H1 (cell line): ENCODE data around the gene NID2. TPM values are rescaled to one million over a fixed set of nuclear protein-coding genes. Genes with fewer than 3 reads are reported as not detected.

Source experiments
- CTCF ChIA-PET: fragments of 300-600 bp; sonication (Branson Sonifier 250); formaldehyde crosslinking; loops from one replicate; lab custom pipeline; 2021; ENCODE audit not compliant: partially characterized antibody; lab: Charles Lee
- POLR2A ChIA-PET: fragments of 300-600 bp; sonication (Branson Sonifier 250); formaldehyde crosslinking; loops from one replicate; lab custom pipeline; 2021; ENCODE audit warnings: inconsistent platforms; ENCODE audit not compliant: partially characterized antibody; lab: Charles Lee
- DNase-seq, 2 experiments: peaks; one replicate each; pipeline versions ENCODE4 v3.0.0 to v3.0.0-alpha.2; 2010 to 2022; ENCODE audit warnings: low spot score in 2 of 2, low read depth in 1 of 2, mixed read lengths in 1 of 2
- FAIRE-seq: peaks from 2 replicates; lab custom pipeline; 2011; peaks lifted over from hg19 to GRCh38; lab: Jason Lieb, UNC
- H2AFZ ChIP-seq: 2 replicates; pipeline ENCODE4 v1.8.1; 2012; ENCODE audit warnings: low read length, inconsistent platforms
- H2AK5ac ChIP-seq: 2 replicates; pipeline ENCODE4 v1.6.1; 2013; ENCODE audit warnings: low read depth, low read length
- H2BK120ac ChIP-seq: replicated peaks from 2 replicates; pipeline ENCODE3; 2013; ENCODE audit warnings: low read depth, low read length, inconsistent platforms
- H2BK12ac ChIP-seq: 2 replicates; pipeline ENCODE4 v1.6.1; 2013; ENCODE audit warnings: low read depth, low read length
- H2BK15ac ChIP-seq: 2 replicates; pipeline ENCODE4 v1.6.1; 2013; ENCODE audit warnings: low read length
- H2BK20ac ChIP-seq: 2 replicates; pipeline ENCODE4 v1.6.1; 2013; ENCODE audit warnings: low read length
- H2BK5ac ChIP-seq: 2 replicates; pipeline ENCODE4 v1.6.1; 2013; ENCODE audit warnings: low read depth, low read length
- H3K14ac ChIP-seq: 2 replicates; pipeline ENCODE4 v1.6.1; 2013; ENCODE audit warnings: inconsistent platforms; ENCODE audit not compliant: insufficient read length
- H3K18ac ChIP-seq: 2 replicates; pipeline ENCODE4 v1.6.1; 2013; ENCODE audit warnings: low read length; ENCODE audit errors: extremely low read depth
- H3K23ac ChIP-seq: 2 replicates; pipeline ENCODE4 v1.6.1; 2013; ENCODE audit warnings: inconsistent platforms; ENCODE audit not compliant: insufficient read length
- H3K23me2 ChIP-seq: 2 replicates; pipeline ENCODE4 v1.6.1; 2013; ENCODE audit warnings: low read depth, low read length
- H3K27ac ChIP-seq: 2 replicates; pipeline ENCODE4 v1.6.1; 2011; ENCODE audit warnings: low read depth, low read length, inconsistent platforms
- H3K27me3 ChIP-seq, 4 experiments: replicated peaks in 1 of 4; 1 replicate in 1 of 4; 2 replicates in 3 of 4; pipeline versions ENCODE4 v1.6.1 to v1.8.1; 2011 to 2013; ENCODE audit warnings: low read length in 3 of 4, mild to moderate bottlenecking in 3 of 4, inconsistent platforms in 2 of 4, mixed read lengths in 2 of 4, moderate library complexity in 1 of 4; ENCODE audit not compliant: control insufficient read depth in 3 of 4, insufficient read depth in 3 of 4; ENCODE audit errors: extremely low read depth in 1 of 4
- H3K36me3 ChIP-seq, 4 experiments: 2 replicates each; pipeline versions ENCODE4 v1.6.1 to v1.8.1; 2011 to 2013; ENCODE audit warnings: mild to moderate bottlenecking in 4 of 4, low read length in 3 of 4, moderate library complexity in 2 of 4, control low read depth in 1 of 4, inconsistent platforms in 1 of 4; ENCODE audit not compliant: insufficient read depth in 4 of 4, control insufficient read depth in 2 of 4
- H3K4ac ChIP-seq: replicated peaks from 2 replicates; pipeline ENCODE3; 2013; ENCODE audit warnings: low read length, low read depth, mixed read lengths, inconsistent platforms; ENCODE audit not compliant: insufficient read length
- H3K4me1 ChIP-seq, 4 experiments: replicated peaks in 1 of 4; 1 replicate in 1 of 4; 2 replicates in 3 of 4; pipeline versions ENCODE4 v1.6.1 to v1.8.1; 2011 to 2013; ENCODE audit warnings: low read length in 3 of 4, inconsistent platforms in 2 of 4, mixed read lengths in 1 of 4; ENCODE audit not compliant: insufficient read depth in 4 of 4, control insufficient read depth in 3 of 4
- H3K4me2 ChIP-seq, 2 experiments: 2 replicates each; pipeline versions ENCODE4 v1.6.1 to v1.8.1; 2011 to 2013; ENCODE audit warnings: low read depth in 2 of 2, low read length in 2 of 2, control low read depth in 1 of 2, inconsistent platforms in 1 of 2, mild to moderate bottlenecking in 1 of 2; ENCODE audit not compliant: insufficient read depth in 1 of 2
- H3K4me3 ChIP-seq, 4 experiments: fragments of 200-600, 300-600 bp in 1 of 4; sonication (generic), shearing (Covaris generic), sonication (Bioruptor Twin) in 1 of 4; 2 replicates each; pipeline versions ENCODE4 v1.5.1 to v1.8.1; 2011 to 2016; ENCODE audit warnings: low read length in 4 of 4, low read depth in 3 of 4, control low read depth in 2 of 4, inconsistent platforms in 2 of 4, mild to moderate bottlenecking in 2 of 4, mixed read lengths in 1 of 4, moderate library complexity in 1 of 4; ENCODE audit not compliant: insufficient read depth in 2 of 4; ENCODE audit errors: extremely low read depth in 1 of 4
- H3K56ac ChIP-seq: replicated peaks from 2 replicates; pipeline ENCODE3; 2013; ENCODE audit warnings: low read depth, mild to moderate bottlenecking, mixed read lengths, low read length, inconsistent platforms; ENCODE audit not compliant: insufficient read length
- H3K79me1 ChIP-seq: 2 replicates; pipeline ENCODE4 v1.6.1; 2013; ENCODE audit warnings: low read depth, low read length, control low read depth
- H3K79me2 ChIP-seq, 2 experiments: 2 replicates each; pipeline versions ENCODE4 v1.6.1 to v1.8.1; 2012 to 2013; ENCODE audit warnings: low read length in 2 of 2, mild to moderate bottlenecking in 2 of 2, inconsistent platforms in 1 of 2; ENCODE audit not compliant: insufficient read depth in 2 of 2, control insufficient read depth in 1 of 2
- H3K9ac ChIP-seq, 4 experiments: replicated peaks in 1 of 4; 1 replicate in 1 of 4; 2 replicates in 3 of 4; pipeline versions ENCODE4 v1.6.1 to v1.8.1; 2011 to 2013; ENCODE audit warnings: low read depth in 3 of 4, low read length in 3 of 4, control low read depth in 2 of 4, mild to moderate bottlenecking in 2 of 4, moderate library complexity in 2 of 4, inconsistent platforms in 1 of 4; ENCODE audit errors: extremely low read depth in 1 of 4
- H3K9me3 ChIP-seq, 2 experiments: 2 replicates each; pipeline versions ENCODE4 v1.6.1 to v1.8.1; 2012 to 2013; ENCODE audit warnings: mild to moderate bottlenecking in 2 of 2, moderate library complexity in 2 of 2, control low read depth in 1 of 2, inconsistent platforms in 1 of 2, low read depth in 1 of 2, low read length in 1 of 2, mixed read lengths in 1 of 2; ENCODE audit not compliant: insufficient read depth in 2 of 2
- H4K20me1 ChIP-seq, 2 experiments: replicated peaks in 1 of 2; 2 replicates each; pipeline versions ENCODE3 to v1.8.1; 2011 to 2013; ENCODE audit warnings: inconsistent platforms in 2 of 2, low read length in 2 of 2, mild to moderate bottlenecking in 1 of 2; ENCODE audit not compliant: insufficient read depth in 2 of 2, control insufficient read depth in 1 of 2
- H4K5ac ChIP-seq: 2 replicates; pipeline ENCODE4 v1.6.1; 2013; ENCODE audit warnings: low read length, low read depth, mixed read lengths, inconsistent platforms; ENCODE audit not compliant: insufficient read length
- H4K8ac ChIP-seq: 2 replicates; pipeline ENCODE4 v1.8.0; 2013; ENCODE audit warnings: mild to moderate bottlenecking, moderate library complexity, low read length, inconsistent platforms; ENCODE audit not compliant: insufficient read depth; ENCODE audit errors: extremely low read depth
- H4K91ac ChIP-seq: replicated peaks from 2 replicates; pipeline ENCODE3; 2013; ENCODE audit warnings: low read length, mixed read lengths, inconsistent platforms; ENCODE audit not compliant: insufficient read length
- CTBP2 ChIP-seq: IDR thresholded peaks from 2 replicates; pipeline ENCODE4 v1.7.0; 2011; ENCODE audit warnings: borderline replicate concordance, mild to moderate bottlenecking, moderate library complexity, mixed read lengths, low read length; ENCODE audit not compliant: insufficient read depth, insufficient read length
- CTCF ChIP-seq, 3 experiments: IDR thresholded peaks; 1 replicate in 2 of 3; 2 replicates in 1 of 3; pipeline versions ENCODE4 v1.5.1 to v1.6.1; 2011; ENCODE audit warnings: low read length in 3 of 3, mild to moderate bottlenecking in 3 of 3, inconsistent platforms in 2 of 3, low read depth in 1 of 3, moderate library complexity in 1 of 3; ENCODE audit not compliant: insufficient read depth in 1 of 3; ENCODE audit errors: control extremely low read depth in 1 of 3
- JUND ChIP-seq: IDR thresholded peaks from 2 replicates; pipeline ENCODE4 v1.6.1; 2011; ENCODE audit warnings: mild to moderate bottlenecking, improper control_type of control experiment, low read length
- KDM4A ChIP-seq: IDR thresholded peaks from one replicate; pipeline ENCODE4 v1.7.1; 2012; ENCODE audit warnings: low read depth, mild to moderate bottlenecking, moderate library complexity, low read length, inconsistent platforms; ENCODE audit not compliant: severe bottlenecking
- POLR2AphosphoS5 ChIP-seq: IDR thresholded peaks from 2 replicates; pipeline ENCODE4 v1.6.1; 2011; ENCODE audit warnings: low read depth, low read length
- POU5F1 ChIP-seq: IDR thresholded peaks from 2 replicates; pipeline ENCODE4 v1.6.1; 2011; ENCODE audit warnings: low read depth, mild to moderate bottlenecking, low read length, moderate library complexity
- RFX5 ChIP-seq: IDR thresholded peaks from 2 replicates; pipeline ENCODE4 v1.6.1; 2011; ENCODE audit warnings: low read depth, low read length, improper control_type of control experiment, borderline replicate concordance
- SRF ChIP-seq: IDR thresholded peaks from 2 replicates; pipeline ENCODE4 v1.6.1; 2011; ENCODE audit warnings: mild to moderate bottlenecking, low read depth, low read length, moderate library complexity
- TEAD4 ChIP-seq: IDR thresholded peaks from 2 replicates; pipeline ENCODE4 v1.6.1; 2012; ENCODE audit warnings: low read depth, low read length, inconsistent platforms, mixed read lengths
- WGBS, 2 experiments: shearing (Covaris generic) in 1 of 2; methylation state at CpG; one replicate each; pipeline versions ENCODE4 v1.1.6 to v1.1.7; 2013 to 2015; ENCODE audit warnings: low lambda C conversion rate in 2 of 2, mixed read lengths in 2 of 2, inconsistent platforms in 1 of 2, low coverage in 1 of 2, missing lambda C conversion rate in 1 of 2; ENCODE audit not compliant: insufficient replicate concordance in 2 of 2, insufficient coverage in 1 of 2, insufficient read length in 1 of 2; ENCODE audit errors: extremely low coverage in 1 of 2, missing lambda C conversion rate in 1 of 2; 5-methylcytosine and 5-hydroxymethylcytosine counted together
- polyA plus RNA-seq, 7 experiments: library from polyadenylated mRNA; depleted of rRNA in 3 of 7; stranded (reverse) in 5 of 7; unstranded in 2 of 7; fragments of >200 nt in 5 of 7; fragments of 200-250 nt in 2 of 7; gene quantifications; 1 replicate in 5 of 7; 2 replicates in 1 of 7; 4 replicates in 1 of 7; pipeline versions ENCODE4 v1.2.1 to v1.2.3, GENCODE V29; 2011 to 2013; ENCODE audit warnings: missing spikeins in 2 of 7, mixed read lengths in 2 of 7
- total RNA-seq: library from RNA; stranded (reverse); fragmentation: NEBNext Ultra II Directional; extraction: Animal tissue kit (Norgen Biotek cat#: 25700); gene quantifications from 2 replicates; pipeline ENCODE4 v1.2.1, GENCODE V29; 2021

Gene NID2
- total and polyA plus RNA-seq, 2 of the 8 experiments (the other 6 are each of a cell fraction or from before 2014, with no cell fraction given) = 6.1 to 12.6 TPM

- Histone ChIP-seq H3K23me2 (no peaks in the 10 kb centered on the region), H2AFZ (no peak overlapping the region), H3K27ac (no peak overlapping the region), H3K9me3 (no peaks in the 10 kb centered on the region), H3K9ac (no peak overlapping the region), H2BK120ac (no peak overlapping the region), H4K8ac (no peak overlapping the region), H2AK5ac (no peak overlapping the region), H3K4ac (no peak overlapping the region), H4K91ac (no peak overlapping the region), H3K56ac (no peak overlapping the region), H4K5ac (no peak overlapping the region), H3K23ac (no peak overlapping the region), H2BK5ac (no peak overlapping the region), H2BK15ac (no peak overlapping the region), H3K4me1 (peaks cover 0 to 5% (median 1%) of the 10 kb centered on the region in 4 experiments; a peak in 3 of 7 replicates), H4K20me1 (no peaks in the 10 kb centered on the region), H2BK20ac (no peak overlapping the region), H3K79me2 (no peaks in the 10 kb centered on the region), H3K36me3 (no peaks in the 10 kb centered on the region), H3K14ac (no peak overlapping the region), H3K79me1 (no peaks in the 10 kb centered on the region), H3K18ac (no peak overlapping the region), H3K27me3 (no peaks in the 10 kb centered on the region), H3K4me3 (no peak overlapping the region), H2BK12ac (no peak overlapping the region), H3K4me2 (no peak overlapping the region)
- DNase-seq = no peak
- FAIRE-seq = no peak
- POLR2A ChIA-PET = no interaction called here
- 86% methylated on average over 6 of the region's 6 CpGs; no CpG with 5 or more reads in 1 of the 2 experiments for WGBS, 2 experiments
- CTCF ChIA-PET = interaction anchor here (1.8 to 10.0 kb wide), 3 partner anchors 9 to 35 kb away, joined by 6 to 135 read pairs (median 13); partner anchors contain the start of gene NID2
- TF ChIP-seq JUND (no peak), RFX5 (no peak), KDM4A (no peak), CTCF (IDR thresholded peaks at IDR 0.05; ENCODE audit: control extremely low read depth in 1 of 3, insufficient read depth in 1 of 3, low read depth in 1 of 3, low read length in 3 of 3) (no peak), POLR2AphosphoS5 (no peak), SRF (no peak), POU5F1 (no peak), TEAD4 (no peak), CTBP2 (no peak)
Observed at GRCh38 chr14:52049721-52050588, 18.9 kb downstream of the NID2 start.
